ENCODE results near the gene KLHL17. TPM values are rescaled to one million over a fixed set of nuclear protein-coding genes. Genes with fewer than 3 reads are reported as not detected.

The KLHL17 gene
- total RNA-seq, 1 donor from 2014 or later = 21.1 TPM

DNA sequence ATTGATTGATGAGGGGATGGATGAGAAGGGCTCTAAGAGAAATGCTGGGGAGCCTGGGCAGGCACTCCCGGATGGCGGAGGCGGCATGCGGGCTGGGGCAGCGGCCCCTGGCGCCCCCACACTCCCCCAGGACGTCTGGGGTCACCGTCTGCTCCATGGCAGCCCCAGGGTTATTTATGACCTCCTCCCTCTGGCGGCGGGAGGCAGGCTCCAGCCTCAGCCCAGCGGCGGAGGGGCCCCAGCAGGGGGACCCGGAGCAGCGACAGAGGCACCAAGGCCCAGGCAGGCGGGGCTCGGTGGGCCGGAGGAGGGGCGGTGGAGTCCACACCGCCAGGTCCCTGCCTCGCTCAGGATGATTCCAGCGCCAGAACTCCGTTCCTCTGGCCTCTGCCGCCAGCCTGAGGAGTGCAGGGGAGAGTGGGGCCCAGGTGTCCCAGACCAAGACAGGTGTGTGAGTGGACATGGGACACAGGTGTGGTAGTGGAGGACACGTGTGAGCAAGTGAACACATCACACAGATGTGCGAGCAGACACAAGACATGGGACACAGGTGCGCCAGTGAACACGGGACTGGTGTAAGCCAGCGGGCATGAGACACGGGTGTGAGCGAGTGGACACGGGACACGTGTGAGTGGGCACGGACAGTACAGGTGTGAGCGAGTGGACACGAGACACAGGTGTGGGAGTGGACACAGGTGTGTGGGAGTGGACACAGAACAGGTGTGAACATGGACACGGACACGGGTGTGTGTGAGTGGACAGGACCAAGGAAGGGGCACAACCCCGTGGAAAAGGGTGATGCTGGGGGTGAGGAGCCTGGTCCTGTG is 39.2 kb upstream of the KLHL17 start:
- DNase-seq (ENCODE audit: extremely low read depth, low read depth, low spot score) = no peak

DNA sequence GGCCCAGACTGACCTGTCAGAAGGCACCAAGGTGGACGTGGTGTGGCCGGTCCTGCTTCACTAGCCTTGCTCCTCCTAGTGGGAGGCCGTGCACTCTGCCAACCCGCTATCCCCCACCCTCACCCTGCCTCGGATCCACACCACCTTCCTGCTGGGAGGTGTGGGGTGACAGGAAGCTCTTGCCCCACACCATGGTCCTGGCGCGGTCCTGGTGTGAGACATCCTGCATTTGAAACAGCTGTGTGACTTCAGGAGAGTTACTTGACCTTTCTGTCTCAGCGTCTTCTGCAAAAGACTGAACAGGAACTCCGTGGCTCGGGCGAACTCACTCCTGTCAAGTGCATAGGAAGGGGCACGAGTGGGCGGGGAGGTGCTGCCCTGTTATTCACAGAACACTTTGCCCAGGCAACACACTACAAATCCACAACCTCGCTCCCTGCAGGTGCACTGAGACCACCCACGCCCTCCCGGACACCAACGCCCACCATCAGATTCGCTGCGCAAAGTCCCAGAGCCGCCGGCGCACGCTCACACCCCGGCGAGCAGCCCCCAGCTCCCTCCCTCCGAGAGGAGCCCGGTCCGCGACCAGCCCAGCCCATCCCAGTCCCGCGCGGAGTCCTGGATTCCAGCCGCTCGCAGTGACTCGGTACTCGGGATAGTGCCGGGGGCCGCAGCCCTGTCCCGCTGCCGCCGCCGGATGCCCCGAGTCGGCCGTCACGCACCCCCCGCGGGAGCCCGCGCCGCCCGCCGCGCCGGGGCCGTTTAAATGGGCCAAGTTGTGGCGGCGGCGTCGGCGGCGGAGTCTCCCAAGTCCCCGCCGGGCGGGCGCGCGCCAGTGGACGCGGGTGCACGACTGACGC is 37.0 kb upstream of the KLHL17 start, which contains the start of gene SAMD11:
Gene SAMD11, plus strand, starts transcription at position 793 of the 860 bp plus-strand sequence. CDS start 509 bp downstream, outside the sequence.
- no peak for DNase-seq (ENCODE audit: extremely low read depth, low read depth, low spot score)

DNA sequence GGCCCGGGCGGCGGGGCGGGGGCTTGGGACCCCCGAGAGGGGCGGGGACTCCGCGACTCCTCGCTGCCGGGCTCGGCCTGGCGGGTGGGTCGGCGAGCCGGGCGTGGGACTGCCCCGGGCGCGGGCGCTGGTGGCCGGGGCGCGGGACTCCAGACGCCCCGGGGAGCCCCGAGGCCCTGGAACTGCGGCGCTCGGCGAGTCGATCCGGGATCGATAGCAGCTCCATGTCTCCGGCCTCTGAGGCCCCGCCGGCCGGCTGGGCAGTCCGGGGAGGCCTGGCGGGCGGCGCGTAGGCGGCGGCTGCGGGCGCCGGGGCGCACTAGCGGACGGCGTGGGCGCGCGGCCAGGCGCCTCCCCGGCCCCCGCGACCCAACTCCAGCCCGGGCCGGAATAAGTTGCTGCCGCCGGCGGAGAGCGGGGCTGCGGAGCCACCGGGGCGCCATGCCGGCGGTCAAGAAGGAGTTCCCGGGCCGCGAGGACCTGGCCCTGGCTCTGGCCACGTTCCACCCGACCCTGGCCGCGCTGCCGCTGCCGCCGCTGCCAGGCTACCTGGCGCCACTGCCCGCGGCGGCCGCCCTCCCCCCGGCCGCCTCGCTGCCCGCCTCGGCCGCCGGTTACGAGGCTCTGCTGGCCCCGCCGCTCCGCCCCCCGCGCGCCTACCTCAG is 36.3 kb upstream of the KLHL17 start:
- no peak for DNase-seq (ENCODE audit: extremely low read depth, low read depth, low spot score)

DNA sequence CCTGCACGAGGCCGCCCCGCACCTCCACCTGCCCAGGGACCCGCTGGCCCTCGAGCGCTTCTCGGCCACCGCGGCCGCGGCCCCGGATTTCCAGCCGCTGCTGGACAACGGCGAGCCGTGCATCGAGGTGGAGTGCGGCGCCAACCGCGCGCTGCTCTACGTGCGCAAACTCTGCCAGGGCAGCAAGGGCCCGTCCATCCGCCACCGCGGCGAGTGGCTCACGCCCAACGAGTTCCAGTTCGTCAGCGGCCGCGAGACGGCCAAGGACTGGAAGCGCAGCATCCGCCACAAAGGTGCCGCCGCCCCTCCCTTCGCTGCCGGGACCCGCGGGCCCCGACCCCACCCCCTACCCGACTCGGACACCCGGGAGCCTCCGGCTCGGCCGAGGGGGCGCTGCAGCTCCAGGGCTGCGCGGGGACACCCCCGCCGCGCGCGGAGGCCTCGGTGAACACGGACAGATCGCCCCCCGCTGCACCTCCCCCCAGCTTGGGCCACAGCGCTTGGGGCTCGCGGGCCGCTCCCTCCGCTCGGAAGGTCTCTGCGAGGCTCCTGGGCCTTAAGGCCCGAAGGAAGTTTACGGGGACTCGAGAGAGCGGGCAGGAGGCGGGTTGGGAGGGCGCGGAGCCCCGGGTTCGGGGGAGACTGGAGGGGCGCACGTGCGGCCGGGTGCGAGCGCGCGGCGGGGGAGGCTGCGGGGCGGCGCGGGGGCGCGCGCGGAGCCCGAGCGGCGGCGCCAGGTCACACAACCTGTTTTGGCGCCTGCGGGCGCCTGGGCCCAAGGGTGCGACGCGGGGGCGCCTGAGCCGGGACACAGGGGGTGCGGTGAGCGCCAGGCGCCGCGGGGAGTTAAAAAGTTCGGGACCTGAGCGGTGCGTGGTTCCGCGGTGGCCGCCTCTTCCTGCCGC is 35.5 kb upstream of the KLHL17 start:
- DNase-seq (ENCODE audit: extremely low read depth, low read depth, low spot score) = no peak

DNA sequence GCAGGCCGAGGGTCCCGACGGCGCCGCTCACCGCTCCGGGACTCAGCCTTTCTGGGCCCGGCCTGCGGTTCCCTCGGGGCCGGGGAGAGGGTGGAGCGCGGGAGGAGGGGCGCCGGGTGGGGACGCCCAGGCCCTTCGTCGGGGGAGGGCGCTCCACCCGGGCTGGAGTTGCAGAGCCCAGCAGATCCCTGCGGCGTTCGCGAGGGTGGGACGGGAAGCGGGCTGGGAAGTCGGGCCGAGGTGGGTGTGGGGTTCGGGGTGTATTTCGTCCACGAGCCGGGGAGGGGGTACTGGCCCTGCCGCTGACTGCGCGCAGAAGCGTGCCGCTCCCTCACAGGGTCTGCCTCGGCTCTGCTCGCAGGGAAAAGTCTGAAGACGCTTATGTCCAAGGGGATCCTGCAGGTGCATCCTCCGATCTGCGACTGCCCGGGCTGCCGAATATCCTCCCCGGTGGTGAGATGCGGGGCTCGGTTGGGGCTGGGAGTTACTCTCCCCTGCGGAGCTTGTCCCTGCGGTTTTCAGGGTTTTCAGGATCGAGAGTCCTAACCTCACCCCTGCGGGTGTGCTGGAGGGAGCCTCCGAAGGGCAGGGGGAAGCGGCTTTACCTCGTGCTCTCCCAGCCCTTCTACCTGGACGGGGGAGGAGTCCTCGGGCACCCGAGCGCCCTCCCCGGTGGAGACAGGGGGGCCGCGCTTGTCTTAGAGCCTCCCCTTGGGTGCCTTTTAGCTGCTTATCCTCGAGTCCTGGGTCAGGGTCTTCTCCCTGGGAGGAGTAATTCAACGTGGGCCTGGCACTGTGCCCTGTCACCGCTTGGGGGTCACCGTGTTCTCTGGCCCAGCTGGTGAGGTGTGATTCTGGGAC is 34.6 kb upstream of the KLHL17 start:
- DNase-seq (ENCODE audit: extremely low read depth, low read depth, low spot score) = no peak

DNA sequence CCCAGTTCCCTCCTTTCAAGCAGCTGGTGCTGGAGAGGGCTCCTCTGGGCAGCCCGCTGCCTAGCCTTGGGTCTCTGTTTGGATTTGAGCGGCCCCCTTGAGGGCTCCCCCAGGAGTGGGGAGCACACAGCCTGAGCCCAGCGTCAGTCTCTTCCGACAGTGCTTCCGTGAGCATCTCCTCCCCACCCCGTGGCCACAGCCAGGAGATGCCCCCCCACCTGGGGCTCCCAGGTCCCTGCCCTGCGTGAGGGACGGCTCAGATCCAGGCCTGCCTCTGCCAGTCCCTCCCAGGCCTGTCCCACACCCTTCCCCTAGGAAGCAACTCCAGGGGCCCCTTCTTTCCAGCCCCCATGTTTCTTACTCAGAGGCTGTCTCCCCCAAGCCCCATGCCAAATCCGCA is 33.1 kb upstream of the KLHL17 start:
- DNase-seq (ENCODE audit: extremely low read depth, low read depth, low spot score) = no peak

DNA sequence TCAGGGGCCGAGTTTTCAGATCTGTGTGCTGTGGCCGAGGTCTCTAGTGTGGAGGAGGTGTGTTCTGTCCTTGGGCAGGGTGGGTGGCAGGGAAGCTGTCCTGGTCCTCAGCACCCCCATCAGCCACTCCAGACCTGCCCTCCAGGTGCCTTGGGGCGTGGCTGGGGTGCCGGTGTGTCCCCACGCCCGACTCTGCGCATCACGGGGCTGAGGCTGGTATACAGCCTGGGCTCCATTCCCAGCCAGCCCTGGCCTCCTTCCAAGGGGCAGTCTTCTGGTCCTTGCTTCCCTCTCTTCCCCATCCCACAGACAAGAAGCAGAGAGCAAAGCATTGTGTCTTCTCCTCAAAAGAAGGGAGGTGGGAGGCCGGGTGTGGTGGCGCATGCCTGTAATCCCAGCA is 32.6 kb upstream of the KLHL17 start:
- DNase-seq (ENCODE audit: extremely low read depth, low read depth, low spot score) = no peak

DNA sequence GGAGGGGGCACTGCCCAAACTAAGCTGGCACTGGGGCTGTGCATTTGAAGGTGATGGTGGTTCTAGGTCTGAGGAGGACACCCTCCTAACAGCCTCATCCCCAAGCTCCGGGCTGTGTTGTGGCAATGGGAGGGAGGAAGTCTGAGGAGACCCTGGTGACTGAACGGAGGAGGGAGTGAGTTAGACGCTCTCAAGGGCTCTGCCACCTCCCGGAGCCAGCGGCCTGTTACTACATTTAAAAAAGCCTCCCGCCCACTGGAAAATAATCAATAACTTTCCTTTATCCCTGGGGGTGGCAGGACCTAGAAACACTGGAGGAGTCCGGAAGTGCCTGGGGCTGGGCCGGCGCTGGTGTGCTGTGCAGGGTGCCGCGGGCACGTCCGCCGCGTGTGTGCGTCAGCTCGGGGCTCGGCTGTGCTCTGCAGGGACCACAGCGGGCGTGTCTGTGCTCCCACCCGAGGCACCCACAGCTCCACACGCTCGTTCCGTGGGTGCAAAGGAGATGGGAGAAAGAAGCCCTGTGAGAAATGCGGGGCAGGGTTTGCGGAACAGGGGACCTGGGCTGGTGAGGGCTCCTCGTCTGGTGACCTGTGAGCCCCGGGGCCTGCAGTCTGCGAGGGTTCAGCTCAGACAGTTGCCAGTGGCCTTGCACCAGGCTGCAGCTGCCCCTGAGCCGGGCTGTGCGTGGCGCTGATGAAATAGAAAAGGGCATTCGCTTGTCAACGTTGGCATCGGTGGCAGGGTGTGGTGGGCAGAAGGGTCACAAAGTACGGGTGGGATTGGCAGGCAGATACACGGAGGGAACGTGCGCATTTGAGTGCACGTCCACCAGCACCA is 31.3 kb upstream of the KLHL17 start:
- no peak for DNase-seq (ENCODE audit: extremely low read depth, low read depth, low spot score)

DNA sequence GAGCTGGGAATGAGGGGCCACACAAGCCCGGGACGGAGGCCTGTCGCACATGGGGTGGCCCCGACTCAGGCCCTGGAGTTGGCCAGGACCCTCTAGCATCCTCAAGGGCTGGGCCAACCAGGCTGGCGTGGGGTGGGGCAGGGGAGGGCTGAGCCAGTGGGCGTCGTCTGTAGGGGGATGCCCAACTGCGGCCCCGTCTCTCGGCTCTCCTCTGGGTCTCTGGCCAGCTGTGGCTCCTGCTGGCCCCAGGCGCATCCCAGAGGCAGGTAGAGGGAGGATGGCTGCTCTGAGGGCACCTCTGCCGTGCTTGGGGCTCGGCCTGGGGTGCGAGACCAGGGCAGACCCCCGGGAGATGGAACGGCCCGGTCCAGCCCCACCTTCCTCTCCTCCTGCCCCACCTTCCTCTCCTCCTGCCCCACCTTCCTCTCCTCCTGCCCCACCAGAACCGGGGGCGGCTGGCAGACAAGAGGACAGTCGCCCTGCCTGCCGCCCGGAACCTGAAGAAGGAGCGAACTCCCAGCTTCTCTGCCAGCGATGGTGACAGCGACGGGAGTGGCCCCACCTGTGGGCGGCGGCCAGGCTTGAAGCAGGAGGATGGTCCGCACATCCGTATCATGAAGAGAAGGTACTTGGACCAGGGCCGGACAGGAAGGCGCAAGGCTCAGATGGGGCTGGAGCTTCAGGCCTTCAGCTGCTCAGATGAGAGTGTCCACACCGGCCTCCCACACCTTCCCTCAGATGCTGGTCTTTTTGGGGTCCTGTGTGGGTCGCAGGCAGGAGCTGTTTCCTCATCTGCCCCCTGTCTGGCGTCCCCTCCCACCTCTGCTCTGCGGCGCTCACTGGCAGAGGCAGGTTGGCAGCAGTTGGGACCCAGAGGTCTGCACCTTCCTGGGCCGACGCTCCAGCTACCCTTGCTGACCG is 30.4 kb upstream of the KLHL17 start:
- DNase-seq (ENCODE audit: extremely low read depth, low read depth, low spot score) = no peak

DNA sequence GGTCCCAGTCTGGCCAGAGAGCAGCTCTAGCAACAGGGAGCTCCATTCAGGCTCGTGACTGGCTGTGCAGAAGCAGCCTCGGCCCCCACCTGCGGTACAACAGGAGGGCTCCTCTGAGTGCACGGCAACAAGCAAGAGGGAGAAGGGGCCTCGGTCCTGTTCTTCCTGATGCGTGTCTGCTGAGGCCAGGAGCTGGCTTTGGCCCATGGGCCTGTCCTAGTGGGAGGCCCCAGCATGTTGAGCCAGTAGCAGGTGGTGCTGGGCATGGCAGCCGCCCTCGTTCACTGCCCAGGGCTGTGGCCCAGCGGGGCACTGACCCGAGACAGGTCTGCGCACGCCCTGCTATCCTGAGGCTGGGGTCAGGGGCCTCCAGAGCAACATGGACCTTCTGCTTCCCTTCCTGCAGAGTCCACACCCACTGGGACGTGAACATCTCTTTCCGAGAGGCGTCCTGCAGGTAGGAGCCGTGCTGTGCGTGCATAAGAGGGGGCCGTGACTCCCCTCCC is 29.7 kb upstream of the KLHL17 start:
- no peak for DNase-seq (ENCODE audit: extremely low read depth, low read depth, low spot score)

DNA sequence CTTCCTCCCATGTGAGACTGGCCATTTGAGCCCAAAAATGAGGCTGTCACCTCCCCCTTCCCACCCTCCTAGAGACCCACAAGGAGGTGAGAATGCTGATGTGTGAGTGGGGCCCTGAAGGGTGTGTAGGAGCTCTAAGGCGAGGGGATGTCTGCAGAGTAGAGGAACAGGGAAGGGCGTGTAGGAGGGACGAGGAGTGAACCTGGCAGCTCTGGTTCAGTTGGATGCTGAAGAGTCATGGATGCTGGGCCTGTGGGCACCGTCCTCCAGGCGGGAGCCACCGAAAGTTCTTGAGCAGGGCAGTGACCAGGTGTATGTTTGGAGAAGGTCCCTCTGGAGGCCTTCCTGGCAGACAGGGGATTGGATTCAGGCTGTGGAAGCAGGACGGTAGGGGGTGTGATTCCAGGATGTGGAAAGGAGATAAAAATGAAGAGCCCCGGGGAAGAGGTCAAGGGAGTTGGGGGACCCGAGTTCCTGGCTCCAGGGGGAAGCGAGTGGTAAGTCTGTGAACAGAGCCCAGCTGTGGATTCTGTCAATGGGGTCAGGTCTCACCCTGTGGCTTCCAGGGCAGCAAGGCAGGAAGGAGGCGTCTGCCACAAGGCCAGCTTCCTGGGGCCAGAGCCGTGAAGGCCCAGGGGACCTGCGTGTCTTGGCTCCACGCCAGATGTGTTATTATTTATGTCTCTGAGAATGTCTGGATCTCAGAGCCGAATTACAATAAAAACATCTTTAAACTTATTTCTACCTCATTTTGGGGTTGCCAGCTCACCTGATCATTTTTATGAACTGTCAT is 28.8 kb upstream of the KLHL17 start:
- DNase-seq (ENCODE audit: extremely low read depth, low read depth, low spot score) = no peak

DNA sequence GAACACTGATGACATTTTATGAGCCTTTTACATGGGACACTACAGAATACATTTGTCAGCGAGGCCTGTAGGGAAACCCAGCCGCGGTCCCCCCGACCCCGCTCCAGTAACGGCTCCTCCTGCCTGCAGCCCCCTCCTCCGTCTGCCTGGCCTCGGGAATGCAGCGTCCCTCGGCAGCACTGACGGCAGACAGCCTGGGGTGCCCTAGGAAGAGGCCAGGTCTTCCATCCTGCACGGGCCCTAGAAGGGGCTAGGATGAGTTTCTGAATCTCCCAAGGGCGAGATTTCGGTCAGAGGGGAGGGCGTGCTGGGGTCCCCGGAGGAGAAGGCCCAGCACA is 28.2 kb upstream of the KLHL17 start:
- no peak for DNase-seq (ENCODE audit: extremely low read depth, low read depth, low spot score)

DNA sequence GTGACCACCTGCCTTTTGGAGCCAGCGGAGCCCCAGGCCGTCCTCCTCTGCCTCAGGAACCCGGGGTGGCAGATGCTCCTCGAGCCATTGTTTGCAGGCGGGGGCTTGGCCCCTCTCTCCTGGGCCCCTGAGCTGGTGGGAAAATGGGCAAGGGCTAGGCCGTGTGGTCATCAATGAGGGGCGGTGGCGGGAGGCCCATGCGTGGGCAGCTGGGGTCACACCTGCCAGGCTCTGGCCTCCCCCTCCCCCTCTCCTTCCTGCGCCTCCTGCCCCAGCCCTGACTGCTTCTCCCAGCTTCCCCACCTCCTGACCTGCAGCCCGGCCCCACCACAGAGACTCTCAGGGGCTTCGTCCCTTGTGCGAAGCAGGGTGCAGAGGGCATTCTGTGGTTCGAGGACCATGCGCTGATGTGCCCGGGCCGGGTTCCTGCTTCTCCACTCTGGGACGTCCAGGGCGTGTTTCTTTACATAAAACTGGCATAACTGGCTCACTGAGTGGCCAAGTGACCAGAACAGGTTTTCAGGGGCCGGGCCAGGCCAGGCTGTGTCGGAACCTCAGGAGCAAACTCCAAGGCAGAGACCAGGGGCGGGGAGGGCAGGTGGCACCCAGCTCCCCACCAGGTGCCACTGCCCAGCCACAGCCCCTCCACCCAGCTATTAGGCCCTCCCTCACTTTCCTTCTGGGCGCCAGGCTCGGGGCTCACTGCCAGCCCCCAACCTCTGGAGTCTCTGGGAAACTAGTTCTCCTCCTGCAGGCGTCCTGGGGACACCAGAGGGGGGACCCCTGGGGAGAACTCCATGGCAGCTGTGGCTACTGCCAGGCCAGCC is 27.4 kb upstream of the KLHL17 start:
- no peak for DNase-seq (ENCODE audit: extremely low read depth, low read depth, low spot score)

DNA sequence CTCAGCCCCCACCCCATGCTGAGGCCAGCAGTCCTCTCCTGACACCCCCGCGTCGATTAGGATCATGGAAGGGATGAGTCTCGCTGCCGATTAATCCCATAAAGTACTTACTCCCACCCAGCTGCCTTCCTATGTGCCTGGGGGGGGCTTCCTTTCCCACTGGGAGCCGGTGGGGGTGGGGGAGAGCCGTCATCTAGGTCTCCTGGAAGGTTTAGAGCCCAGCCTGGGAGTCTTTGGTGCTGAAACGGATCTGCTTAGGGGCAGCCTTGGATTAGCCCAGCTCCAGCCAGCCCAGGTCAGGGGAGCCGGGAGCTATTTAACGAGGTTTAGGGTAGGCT is 26.8 kb upstream of the KLHL17 start:
- no peak for DNase-seq (ENCODE audit: extremely low read depth, low read depth, low spot score)

DNA sequence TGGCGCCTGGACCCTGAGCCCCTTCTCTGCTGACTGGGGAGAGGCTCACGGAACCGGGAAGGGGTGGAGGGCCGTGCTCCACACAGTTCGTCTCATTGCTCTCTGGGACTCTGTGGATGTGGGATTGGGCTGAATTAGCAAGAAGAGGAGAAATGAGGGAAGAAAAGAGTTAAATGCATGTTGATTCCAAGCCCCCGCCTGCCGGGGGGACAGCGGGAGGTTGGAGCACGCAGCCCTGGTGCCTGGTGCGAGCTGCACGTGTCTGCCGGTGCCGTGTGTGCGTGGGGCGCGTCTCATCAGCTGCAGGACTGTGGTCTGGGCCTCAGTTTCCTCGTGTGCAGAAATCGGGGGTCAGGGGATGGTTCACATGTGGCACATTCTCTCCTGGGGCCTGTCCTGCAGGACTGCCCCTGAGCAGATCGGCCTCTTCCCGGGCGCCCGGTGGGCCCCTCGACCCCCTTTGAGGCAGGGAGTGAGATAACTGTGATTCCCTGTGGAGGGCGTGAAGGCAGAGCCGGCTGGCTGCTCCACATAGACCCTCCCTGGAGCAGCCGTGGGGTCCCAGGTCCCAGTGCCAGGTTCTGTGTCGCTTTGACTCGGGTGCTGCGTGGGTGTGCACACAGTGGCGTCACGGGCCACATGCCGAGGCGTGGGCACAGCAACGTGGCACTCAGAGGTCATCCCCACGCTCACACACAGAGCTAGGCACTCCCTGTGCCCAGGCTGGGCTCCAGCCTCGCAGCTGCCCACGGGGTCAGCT is 25.2 kb upstream of the KLHL17 start:
- no peak for DNase-seq (ENCODE audit: extremely low read depth, low read depth, low spot score)
